Mesothelial cell of epicardium (in vitro differentiated cells): ENCODE results near the gene PPP1R12C. TPM values are rescaled to one million over a fixed set of nuclear protein-coding genes. Genes with fewer than 3 reads are reported as not detected.

Source experiments
- DNase-seq, 2 experiments: peaks; one replicate each; pipeline ENCODE4 v3.0.0; 2021; ENCODE audit warnings: low spot score in 2 of 2; ENCODE audit not compliant: unreplicated experiment in 2 of 2
- H3K27ac Mint-ChIP-seq: 2 replicates; pipeline ENCODE4 v1.8.0; 2021; ENCODE audit warnings: mixed read lengths
- H3K27me3 Mint-ChIP-seq: 2 replicates; pipeline ENCODE4 v1.8.0; 2021; ENCODE audit warnings: low read depth, mixed read lengths
- H3K36me3 Mint-ChIP-seq: 2 replicates; pipeline ENCODE4 v1.8.0; 2021; ENCODE audit warnings: mixed read lengths
- H3K4me1 Mint-ChIP-seq: 2 replicates; pipeline ENCODE4 v1.8.0; 2021; ENCODE audit warnings: mixed read lengths
- H3K4me3 Mint-ChIP-seq: 2 replicates; pipeline ENCODE4 v1.8.0; 2021; ENCODE audit warnings: mild to moderate bottlenecking, moderate library complexity, mixed read lengths
- H3K9me3 Mint-ChIP-seq: 2 replicates; pipeline ENCODE4 v1.8.0; 2021; ENCODE audit warnings: mixed read lengths
- CTCF ChIP-seq: fragments of 200-600 bp; sonication (generic); IDR thresholded peaks from one replicate; pipeline ENCODE4 v1.5.0; 2021; ENCODE audit warnings: antibody characterized with exemption; ENCODE audit not compliant: unreplicated experiment
- total RNA-seq: library from RNA; stranded (reverse); gene quantifications from 3 replicates; pipeline ENCODE4 v1.2.1, GENCODE V29; 2021

The PPP1R12C gene
- total RNA-seq, 1 donor from 2014 or later: 111 TPM

GRCh38 chr19:55071129-55071502 is 46.3 kb downstream of the PPP1R12C start:
- Mint-ChIP-seq H3K27ac (peak overlapping the region; percentile 73), H3K9me3 (peaks cover 3% of the 10 kb centered on the region), H3K4me1 (peaks cover 51% of the 10 kb centered on the region), H3K36me3 (peaks cover 2% of the 10 kb centered on the region), H3K27me3 (peaks cover 62% of the 10 kb centered on the region), H3K4me3 (no peak overlapping the region)
- DNase-seq: no peak
- TF ChIP-seq CTCF: no peak

- Mint-ChIP-seq H3K4me3 (no peak overlapping the region), H3K9me3 (peaks cover 3% of the 10 kb centered on the region), H3K36me3 (peaks cover 2% of the 10 kb centered on the region), H3K27me3 (peaks cover 64% of the 10 kb centered on the region), H3K4me1 (peaks cover 48% of the 10 kb centered on the region), H3K27ac (peak overlapping the region; percentile 73)
- no peak for TF ChIP-seq CTCF
- no peak for DNase-seq
Observed at GRCh38 chr19:55070466-55071128, 46.8 kb downstream of the PPP1R12C start.

GRCh38 chr19:55069865-55070197 is 47.6 kb downstream of the PPP1R12C start:
- H3K4me1 Mint-ChIP-seq: peaks cover 41% of the 10 kb centered on the region
- H3K27ac Mint-ChIP-seq: peak overlapping the region; percentile 72
- peaks cover 2% of the 10 kb centered on the region for H3K36me3 Mint-ChIP-seq
- no peak for TF ChIP-seq CTCF
- peak overlapping the region; percentile 46 for H3K4me3 Mint-ChIP-seq
- no peak for DNase-seq
- peaks cover 59% of the 10 kb centered on the region for H3K27me3 Mint-ChIP-seq
- peaks cover 3% of the 10 kb centered on the region for H3K9me3 Mint-ChIP-seq

- H3K36me3 Mint-ChIP-seq: peaks cover 2% of the 10 kb centered on the region
- peak overlapping the region; percentile 72 for H3K27ac Mint-ChIP-seq
- TF ChIP-seq CTCF: no peak
- H3K27me3 Mint-ChIP-seq: peaks cover 61% of the 10 kb centered on the region
- peaks cover 40% of the 10 kb centered on the region for H3K4me1 Mint-ChIP-seq
- peak overlapping the region; percentile 46 for H3K4me3 Mint-ChIP-seq
- H3K9me3 Mint-ChIP-seq: peaks cover 3% of the 10 kb centered on the region
- no peak for DNase-seq
Observed at GRCh38 chr19:55068950-55069864, 48.2 kb downstream of the PPP1R12C start.

- no peak for DNase-seq
- peaks cover 40% of the 10 kb centered on the region for H3K4me1 Mint-ChIP-seq
- peak overlapping the region; percentile 68 for H3K27ac Mint-ChIP-seq
- peaks cover 3% of the 10 kb centered on the region for H3K9me3 Mint-ChIP-seq
- H3K36me3 Mint-ChIP-seq: peaks cover 2% of the 10 kb centered on the region
- H3K4me3 Mint-ChIP-seq: peak overlapping the region; percentile 20
- no peak for TF ChIP-seq CTCF
- peaks cover 59% of the 10 kb centered on the region for H3K27me3 Mint-ChIP-seq
Observed at GRCh38 chr19:55067869-55068268, 49.6 kb downstream of the PPP1R12C start.
